Neural cell (in vitro differentiated cells): ENCODE measurements around the gene KRTAP10-9. TPM values are rescaled to one million over a fixed set of nuclear protein-coding genes. Genes with fewer than 3 reads are reported as not detected.

Experiments
- H2AFZ ChIP-seq: fragments of 200-600, 300-800 bp; sonication (generic), shearing (Covaris generic); 2 replicates; pipeline ENCODE4 v1.6.0; 2014; ENCODE audit warnings: low read depth, mild to moderate bottlenecking, antibody characterized with exemption, low read length, moderate library complexity
- H3F3A ChIP-seq: fragments of 200-600 bp; shearing (Covaris generic); 2 replicates; pipeline ENCODE4 v1.6.1; 2016; ENCODE audit warnings: mild to moderate bottlenecking, moderate library complexity, mixed read lengths, antibody characterized with exemption, low read length; ENCODE audit not compliant: insufficient read depth, poor library complexity, severe bottlenecking
- H3K27ac ChIP-seq: fragments of 200-600, 300-800 bp; sonication (generic), shearing (Covaris generic); 2 replicates; pipeline ENCODE4 v1.5.1; 2014; ENCODE audit warnings: mild to moderate bottlenecking, low read length, moderate library complexity
- H3K27me3 ChIP-seq: fragments of 300-800, 200-600 bp; sonication (generic), shearing (Covaris generic); 2 replicates; pipeline ENCODE4 v1.6.0; 2014; ENCODE audit warnings: mild to moderate bottlenecking, low read depth, low read length, moderate library complexity; ENCODE audit not compliant: insufficient read depth
- H3K36me3 ChIP-seq: fragments of 300-800, 200-600 bp; sonication (generic), shearing (Covaris generic); 2 replicates; pipeline ENCODE4 v1.5.1; 2014; ENCODE audit warnings: mild to moderate bottlenecking, antibody characterized with exemption, low read length, moderate library complexity; ENCODE audit not compliant: insufficient read depth
- H3K4me2 ChIP-seq: fragments of 300-800, 200-600 bp; sonication (generic), shearing (Covaris generic); 2 replicates; pipeline ENCODE4 v1.6.0; 2014; ENCODE audit warnings: mild to moderate bottlenecking, low read length
- H3K4me3 ChIP-seq: fragments of 300-800, 200-600 bp; sonication (generic), shearing (Covaris generic); 2 replicates; pipeline ENCODE4 v1.5.1; 2014; ENCODE audit warnings: mild to moderate bottlenecking, low read length, moderate library complexity
- H3K79me2 ChIP-seq: fragments of 200-600 bp; shearing (Covaris generic); replicated peaks from 2 replicates; pipeline ENCODE4 v1.6.0; 2014; ENCODE audit warnings: mild to moderate bottlenecking, low read length, moderate library complexity; ENCODE audit not compliant: insufficient read depth
- H3K9ac ChIP-seq: fragments of 300-800, 200-600 bp; sonication (generic), shearing (Covaris generic); 2 replicates; pipeline ENCODE4 v1.6.1; 2016; ENCODE audit warnings: mild to moderate bottlenecking, low read length, mixed read lengths
- H3K9me2 ChIP-seq: fragments of 200-600 bp; shearing (Covaris generic); 2 replicates; pipeline ENCODE4 v1.6.1; 2016; ENCODE audit warnings: mild to moderate bottlenecking, low read length, mixed read lengths; ENCODE audit not compliant: insufficient read depth
- H3K9me3 ChIP-seq: fragments of 200-600, 300-800 bp; sonication (generic), shearing (Covaris generic); 2 replicates; pipeline ENCODE4 v1.6.1; 2016; ENCODE audit warnings: mild to moderate bottlenecking, mixed run types, low read length, moderate library complexity, mixed read lengths
- H4K20me1 ChIP-seq: fragments of 200-600 bp; shearing (Covaris generic); 2 replicates; pipeline ENCODE4 v1.6.1; 2016; ENCODE audit warnings: mild to moderate bottlenecking, mixed run types; ENCODE audit not compliant: insufficient read depth
- EP300 ChIP-seq: fragments of 450-650 bp; conservative IDR thresholded peaks from 2 replicates; pipeline ENCODE4 v1.6.1; 2014; ENCODE audit warnings: antibody characterized with exemption, mild to moderate bottlenecking, moderate library complexity; ENCODE audit not compliant: poor library complexity, severe bottlenecking
- EZH2 ChIP-seq: fragments of 200-600, 300-800 bp; shearing (Covaris generic), sonication (generic); IDR thresholded peaks from 2 replicates; pipeline ENCODE4 v1.6.1; 2014; ENCODE audit warnings: antibody characterized with exemption, low read length, borderline replicate concordance, mild to moderate bottlenecking; ENCODE audit not compliant: insufficient read depth, poor library complexity, severe bottlenecking
- MXI1 ChIP-seq: fragments of 450-650 bp; conservative IDR thresholded peaks from 2 replicates; pipeline ENCODE4 v1.6.1; 2014; ENCODE audit warnings: antibody characterized with exemption, mild to moderate bottlenecking; ENCODE audit not compliant: poor library complexity, severe bottlenecking
- POLR2AphosphoS5 ChIP-seq: IDR thresholded peaks from 2 replicates; pipeline ENCODE4 v1.6.1; 2012
- RAD21 ChIP-seq: fragments of 450-650 bp; conservative IDR thresholded peaks from 2 replicates; pipeline ENCODE4 v1.6.1; 2014; ENCODE audit warnings: antibody characterized with exemption, mild to moderate bottlenecking, moderate library complexity
- REST ChIP-seq: IDR thresholded peaks from 2 replicates; pipeline ENCODE4 v1.6.1; 2012; ENCODE audit warnings: borderline replicate concordance
- SMC3 ChIP-seq: fragments of 450-650 bp; conservative IDR thresholded peaks from 2 replicates; pipeline ENCODE4 v1.6.1; 2014; ENCODE audit warnings: antibody characterized with exemption, mild to moderate bottlenecking, moderate library complexity; ENCODE audit not compliant: poor library complexity
- TAF1 ChIP-seq: IDR thresholded peaks from 2 replicates; pipeline ENCODE4 v1.6.1; 2012; ENCODE audit warnings: low read depth
- polyA plus RNA-seq: library from polyadenylated mRNA; depleted of rRNA; stranded (reverse); fragments of >200 nt; gene quantifications from 2 replicates; pipeline ENCODE4 v1.2.3, GENCODE V29; 2014
- TF ChIP-seq, protein P1 (sequence below): fragments of 450-650 bp; IDR thresholded peaks from 2 replicates; pipeline ENCODE4 v1.5.1; 2014; ENCODE audit warnings: antibody characterized with exemption, mild to moderate bottlenecking, moderate library complexity; ENCODE audit not compliant: poor library complexity, severe bottlenecking

The KRTAP10-9 gene
- polyA plus RNA-seq, 1 donor from 2014 or later, result not detected

GRCh38 chr21:44667612-44668011 lies 40.7 kb downstream of the KRTAP10-9 start:
- H3K27ac ChIP-seq, result no peak overlapping the region
- H3K4me2 ChIP-seq, result no peak overlapping the region
- no peaks in the 10 kb centered on the region for H3K79me2 ChIP-seq
- H4K20me1 ChIP-seq, result no peaks in the 10 kb centered on the region
- no peak overlapping the region for H2AFZ ChIP-seq
- no peak overlapping the region for H3K9ac ChIP-seq
- no peaks in the 10 kb centered on the region for H3K27me3 ChIP-seq
- H3K9me3 ChIP-seq, result peaks cover 4% of the 10 kb centered on the region
- H3F3A ChIP-seq, result no peaks in the 10 kb centered on the region
- H3K4me3 ChIP-seq, result no peak overlapping the region
- H3K9me2 ChIP-seq, result no peaks in the 10 kb centered on the region
- TF ChIP-seq MXI1 (no peak), POLR2AphosphoS5 (no peak)
- H3K36me3 ChIP-seq, result no peaks in the 10 kb centered on the region

DNA sequence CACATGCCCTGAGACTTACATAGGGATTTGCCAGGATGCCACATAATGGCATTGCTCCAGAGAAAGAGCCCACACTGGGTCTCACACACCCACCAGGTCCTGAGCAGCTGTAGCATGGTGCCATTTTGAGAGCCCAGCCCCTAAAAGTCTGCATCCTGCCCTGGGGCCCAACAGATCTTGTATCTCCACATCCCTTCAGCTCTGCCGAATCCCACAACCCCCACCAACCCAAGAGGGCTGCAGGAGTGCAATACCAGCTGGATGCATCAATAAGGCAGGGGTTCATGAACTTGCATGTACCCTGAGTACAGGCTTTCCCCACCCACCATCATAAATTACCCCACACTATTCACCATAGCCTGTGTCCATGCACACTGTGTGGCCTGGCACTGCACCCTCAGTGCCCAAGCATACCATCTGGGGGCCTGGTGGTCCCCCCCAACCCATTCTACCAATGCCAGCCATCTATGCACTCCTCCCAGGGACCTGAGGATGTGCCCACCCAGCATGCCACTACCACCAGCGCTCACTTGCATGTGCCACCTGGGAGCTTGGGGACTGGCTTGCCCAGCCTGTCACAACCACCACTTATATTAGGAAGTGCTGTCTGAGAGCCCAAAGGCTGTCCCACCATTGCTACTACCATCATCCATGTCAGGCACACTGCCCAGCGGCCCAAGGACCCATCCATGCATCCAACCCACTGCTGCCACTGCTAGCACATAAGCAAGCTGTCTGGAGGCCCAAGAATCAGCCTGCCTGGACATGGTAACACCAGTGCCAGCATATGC lies 43.9 kb downstream of the KRTAP10-9 start:
- Histone ChIP-seq H3K9ac (no peak overlapping the region), H4K20me1 (no peaks in the 10 kb centered on the region), H3K27ac (no peak overlapping the region), H3K79me2 (no peaks in the 10 kb centered on the region), H3F3A (no peaks in the 10 kb centered on the region), H2AFZ (no peak overlapping the region), H3K4me3 (no peak overlapping the region), H3K36me3 (no peaks in the 10 kb centered on the region), H3K27me3 (no peaks in the 10 kb centered on the region), H3K4me2 (no peak overlapping the region), H3K9me2 (no peaks in the 10 kb centered on the region), H3K9me3 (peaks cover 4% of the 10 kb centered on the region)
- TF ChIP-seq, protein P1, sequence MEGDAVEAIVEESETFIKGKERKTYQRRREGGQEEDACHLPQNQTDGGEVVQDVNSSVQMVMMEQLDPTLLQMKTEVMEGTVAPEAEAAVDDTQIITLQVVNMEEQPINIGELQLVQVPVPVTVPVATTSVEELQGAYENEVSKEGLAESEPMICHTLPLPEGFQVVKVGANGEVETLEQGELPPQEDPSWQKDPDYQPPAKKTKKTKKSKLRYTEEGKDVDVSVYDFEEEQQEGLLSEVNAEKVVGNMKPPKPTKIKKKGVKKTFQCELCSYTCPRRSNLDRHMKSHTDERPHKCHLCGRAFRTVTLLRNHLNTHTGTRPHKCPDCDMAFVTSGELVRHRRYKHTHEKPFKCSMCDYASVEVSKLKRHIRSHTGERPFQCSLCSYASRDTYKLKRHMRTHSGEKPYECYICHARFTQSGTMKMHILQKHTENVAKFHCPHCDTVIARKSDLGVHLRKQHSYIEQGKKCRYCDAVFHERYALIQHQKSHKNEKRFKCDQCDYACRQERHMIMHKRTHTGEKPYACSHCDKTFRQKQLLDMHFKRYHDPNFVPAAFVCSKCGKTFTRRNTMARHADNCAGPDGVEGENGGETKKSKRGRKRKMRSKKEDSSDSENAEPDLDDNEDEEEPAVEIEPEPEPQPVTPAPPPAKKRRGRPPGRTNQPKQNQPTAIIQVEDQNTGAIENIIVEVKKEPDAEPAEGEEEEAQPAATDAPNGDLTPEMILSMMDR, result no peak
- TF ChIP-seq SMC3 (no peak), MXI1 (no peak), REST (no peak), TAF1 (no peak), EP300 (no peak), POLR2AphosphoS5 (no peak), EZH2 (no peak), RAD21 (no peak)
